GM19239 (cell line): ENCODE data around the gene SNHG17.
"Not testable (repeated sequence)": the region's sequence is repeated elsewhere in the genome, so short reads cannot be mapped to it uniquely, and the experiment has no call there.

Experiments
- DNase-seq: peaks from one replicate; pipeline ENCODE4 v3.0.0; 2011; ENCODE audit warnings: low spot score; ENCODE audit not compliant: insufficient read length
- FAIRE-seq: peaks from 2 replicates; lab custom pipeline; 2011; peaks lifted over from hg19 to GRCh38; lab: Jason Lieb, UNC

The SNHG17 gene

DNA sequence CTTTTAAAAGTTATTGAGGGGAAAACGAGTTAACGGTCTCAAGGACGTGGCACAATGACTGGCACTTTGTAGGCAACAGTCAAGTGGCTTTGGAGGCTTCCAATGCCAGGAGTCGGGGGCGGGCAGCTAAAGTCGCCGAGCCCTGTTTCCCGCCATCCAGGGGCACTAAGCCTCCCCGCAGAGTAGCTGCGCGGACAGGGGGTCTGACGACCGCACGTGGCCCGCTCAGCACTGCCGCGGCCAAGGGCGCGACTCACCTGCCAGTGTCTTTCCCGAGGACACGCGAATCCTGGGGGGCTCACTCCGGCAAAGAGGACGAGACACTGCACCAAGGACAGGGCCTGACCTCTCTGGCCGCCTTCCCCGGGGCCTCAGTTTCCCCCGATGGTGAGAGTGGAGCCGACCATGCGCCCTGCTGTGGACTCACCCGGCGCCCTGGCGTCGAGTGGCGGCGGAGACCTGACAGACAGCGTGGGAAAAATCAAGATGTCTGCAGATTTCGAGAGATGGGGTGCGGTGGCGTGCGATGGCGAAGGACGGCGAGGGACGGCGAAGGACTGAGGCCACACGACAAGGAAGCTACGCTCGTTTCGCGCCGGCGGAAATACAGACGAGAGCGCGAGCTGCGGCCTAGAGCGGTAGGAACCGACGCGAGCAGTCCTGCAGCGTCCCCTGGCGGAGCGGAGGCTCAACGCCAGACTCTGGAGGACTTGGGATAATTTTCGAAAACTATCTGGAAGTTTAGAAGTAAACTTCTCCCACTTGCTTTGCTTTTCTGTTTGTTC lies at the start of gene SNHG17:
SNHG17 (minus strand) TSS at position 559 of the 785 bp plus-strand sequence.
- FAIRE-seq, result peak; percentile 94
- peak; percentile 74 for DNase-seq

DNA sequence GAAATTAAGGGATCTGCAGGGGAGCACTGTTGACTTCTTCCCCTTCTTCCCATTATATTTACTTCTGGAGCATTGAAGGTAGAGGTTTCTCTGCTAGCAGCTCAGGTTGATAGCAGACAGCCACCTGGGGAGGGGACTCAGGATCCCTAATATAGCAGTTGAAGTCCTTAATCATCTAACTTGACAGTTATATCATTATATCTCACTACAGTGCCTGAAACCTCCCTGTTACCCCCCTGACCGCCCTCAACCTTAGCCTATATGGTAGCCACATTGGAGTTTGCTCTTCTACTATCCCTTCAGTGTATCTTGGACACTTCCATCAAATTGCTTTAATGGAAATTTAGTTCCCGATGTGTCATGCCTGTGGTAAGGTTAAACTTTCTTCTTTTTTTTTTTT lies 44.5 kb upstream of the SNHG17 start:
- DNase-seq (no peak), FAIRE-seq (no peak)

DNA sequence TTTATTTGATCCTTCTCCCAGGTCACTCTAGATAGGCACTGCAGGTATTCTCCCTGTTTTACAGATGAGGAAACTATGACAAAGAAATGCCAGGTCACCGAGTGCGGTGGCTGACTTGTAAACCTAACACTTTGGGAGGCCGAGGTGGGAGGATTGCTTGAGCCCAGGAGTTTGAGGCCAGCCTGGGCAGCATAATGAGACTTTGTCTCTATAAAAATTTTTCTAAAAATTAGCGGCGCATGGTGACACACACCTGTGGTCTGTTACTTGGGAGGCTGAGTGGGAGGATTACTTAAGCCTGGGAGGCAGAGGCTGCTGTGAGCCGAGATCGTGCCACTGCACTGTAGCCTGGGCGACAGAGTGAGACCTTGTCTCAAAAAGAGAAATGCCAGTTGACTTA lies 42.6 kb upstream of the SNHG17 start:
- FAIRE-seq, result no peak
- DNase-seq, result no peak

DNA sequence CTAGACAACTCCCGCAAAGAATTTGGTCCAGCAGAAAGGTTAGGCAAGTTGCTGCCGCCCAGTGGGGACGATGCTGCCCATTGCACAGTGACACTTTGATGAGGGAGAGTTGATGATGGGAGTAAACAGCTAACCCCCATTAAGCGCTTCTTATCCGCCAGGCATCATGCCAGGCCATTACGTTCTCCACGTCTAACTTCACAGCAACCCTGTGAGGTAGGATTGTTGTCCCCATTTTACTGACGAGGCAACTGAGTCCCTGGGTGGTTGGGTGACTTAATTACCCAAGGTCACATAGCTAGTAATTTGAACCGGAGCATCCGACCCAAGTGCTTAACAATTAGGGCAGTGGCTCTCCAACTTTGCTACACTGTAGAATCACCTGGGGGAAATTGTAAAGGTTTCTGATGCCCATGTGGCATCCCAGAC lies 38.3 kb upstream of the SNHG17 start:
- FAIRE-seq, result peak; percentile 11
- no peak for DNase-seq

DNA sequence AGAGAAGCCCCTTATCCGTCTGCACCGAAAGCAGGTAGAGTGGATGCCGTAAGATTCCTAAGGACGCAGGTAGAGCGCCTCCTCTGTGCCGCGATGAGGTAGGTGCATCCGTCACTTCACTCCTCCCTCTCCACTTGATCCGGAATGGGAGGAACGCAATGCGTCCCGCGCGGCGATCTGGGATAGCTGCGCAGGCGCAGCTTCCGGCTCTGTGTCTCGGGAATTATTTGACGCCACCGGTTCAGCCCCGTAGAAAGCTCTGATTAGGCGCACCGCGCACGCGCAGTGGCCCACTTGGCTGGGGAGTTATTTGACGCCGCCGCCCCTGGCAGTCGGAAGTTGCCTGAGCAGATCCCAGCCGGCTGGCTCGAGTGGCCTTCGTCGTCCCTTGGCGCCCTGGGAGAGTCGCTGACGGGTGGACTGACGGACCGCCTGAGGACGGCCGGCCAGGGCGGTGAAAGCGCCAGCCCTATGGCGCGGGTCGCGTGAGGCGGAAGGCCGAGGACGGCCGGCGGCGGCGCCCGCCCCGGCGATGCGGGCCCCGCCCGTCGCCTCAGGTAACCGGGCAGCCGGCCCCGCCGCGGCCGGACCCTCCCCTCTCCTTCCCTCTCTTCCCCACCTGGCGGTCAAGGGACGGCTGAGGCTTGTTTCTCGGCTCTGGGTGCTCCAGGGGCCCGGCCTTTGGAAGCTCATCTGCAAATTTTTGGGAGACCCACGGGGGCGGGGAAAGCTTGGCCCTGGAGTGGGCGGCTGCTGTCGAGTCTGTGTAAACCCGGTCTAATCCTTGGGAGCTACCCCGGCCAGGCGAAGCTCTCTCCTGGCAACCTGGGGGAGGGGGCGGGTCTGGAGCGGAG lies 37.6 kb upstream of the SNHG17 start, which contains the start of gene RALGAPB:
RALGAPB (plus strand) TSS at position 331 of the 854 bp plus-strand sequence. CDS start 15,590 bp downstream, outside the sequence.
- FAIRE-seq, result peak; percentile 96
- DNase-seq, result peak; percentile 93

DNA sequence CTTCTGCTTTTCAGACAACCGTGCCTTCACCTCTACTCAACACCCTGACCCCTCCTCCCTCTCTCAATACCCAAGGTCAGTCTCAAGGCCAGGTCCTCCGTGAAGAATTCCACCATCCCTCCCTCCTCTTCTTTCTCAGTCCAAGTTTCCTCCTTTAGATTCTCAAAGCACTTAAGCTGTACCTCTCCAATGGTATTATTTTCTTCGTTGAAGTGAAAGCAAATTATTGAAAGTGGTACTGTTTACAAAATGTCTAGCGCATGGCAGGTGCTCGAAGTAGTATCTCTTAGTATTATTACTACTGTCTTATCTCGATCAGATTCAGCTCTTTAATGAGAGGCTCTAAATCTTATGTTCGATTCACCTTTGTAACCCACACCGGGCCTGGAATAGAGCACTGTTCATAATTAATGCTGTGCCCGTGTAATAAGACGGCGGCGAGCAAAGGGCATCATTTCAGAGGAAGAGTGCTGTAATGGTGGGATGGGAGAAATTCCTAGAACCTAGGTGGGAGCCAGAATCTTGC lies 36.9 kb upstream of the SNHG17 start:
- FAIRE-seq, result no peak

DNA sequence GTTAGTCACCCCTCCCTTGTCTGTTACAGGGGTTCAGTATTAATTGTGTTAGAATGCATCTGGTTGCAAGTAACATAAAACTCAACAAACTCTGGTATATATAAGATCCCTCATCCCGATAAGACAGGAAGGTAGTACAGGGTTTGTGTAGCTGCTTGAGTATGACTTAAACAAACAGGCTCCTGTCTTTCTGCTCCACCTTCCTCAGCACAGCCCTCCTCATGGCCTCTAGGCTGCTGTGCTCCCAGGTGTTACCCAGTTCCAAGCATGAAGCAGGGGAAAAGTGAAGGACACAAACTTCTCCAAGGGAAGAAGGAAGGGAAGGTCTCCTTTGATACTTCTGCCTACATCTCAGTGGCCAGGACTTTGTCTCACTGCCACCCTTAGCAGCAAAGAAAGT lies 36.1 kb upstream of the SNHG17 start:
- no peak for FAIRE-seq

More for the DNA sequence above, 36.9 kb upstream of the SNHG17 start:
- no peak for DNase-seq

DNA sequence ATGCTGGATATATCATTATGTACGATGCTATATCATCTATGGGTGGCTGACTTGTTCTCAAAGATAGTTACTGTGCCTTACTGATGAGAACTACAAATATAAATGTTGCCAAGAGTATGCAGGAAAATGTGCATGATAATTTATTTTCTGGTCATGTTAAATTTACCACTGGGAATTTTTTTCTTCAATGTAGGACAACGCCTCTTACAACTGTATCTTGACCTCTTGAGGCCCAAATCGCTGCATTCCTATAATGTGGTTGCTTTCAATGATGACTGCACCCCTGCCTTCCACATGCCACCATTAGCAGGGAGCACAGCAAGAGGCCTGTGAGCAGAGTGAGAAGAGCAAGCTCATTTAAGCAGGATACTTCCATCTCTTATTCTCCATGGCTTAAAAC lies 31.9 kb upstream of the SNHG17 start:
- no peak for FAIRE-seq
- no peak for DNase-seq

More for the DNA sequence above, 36.1 kb upstream of the SNHG17 start:
- DNase-seq, result no peak

DNA sequence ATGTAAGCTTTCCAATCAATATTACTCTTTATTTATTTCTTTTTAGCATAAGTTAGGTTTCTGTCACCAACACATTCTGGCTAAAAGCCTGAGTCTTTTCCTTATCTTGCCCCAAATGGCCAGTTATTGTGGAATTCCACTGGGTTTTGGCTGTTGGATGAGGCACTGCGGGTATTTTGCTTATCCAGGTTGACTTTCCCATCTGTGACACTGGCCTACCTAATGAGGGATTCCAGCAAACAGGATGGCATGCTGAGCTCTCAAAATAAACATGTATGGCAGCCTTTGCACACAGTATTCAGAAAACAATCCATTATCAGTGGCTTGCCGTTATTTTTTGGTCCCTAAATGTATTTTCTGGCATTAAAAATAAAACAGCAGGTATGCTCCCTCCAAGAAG lies 31.0 kb upstream of the SNHG17 start:
- FAIRE-seq (no peak), DNase-seq (no peak)

DNA sequence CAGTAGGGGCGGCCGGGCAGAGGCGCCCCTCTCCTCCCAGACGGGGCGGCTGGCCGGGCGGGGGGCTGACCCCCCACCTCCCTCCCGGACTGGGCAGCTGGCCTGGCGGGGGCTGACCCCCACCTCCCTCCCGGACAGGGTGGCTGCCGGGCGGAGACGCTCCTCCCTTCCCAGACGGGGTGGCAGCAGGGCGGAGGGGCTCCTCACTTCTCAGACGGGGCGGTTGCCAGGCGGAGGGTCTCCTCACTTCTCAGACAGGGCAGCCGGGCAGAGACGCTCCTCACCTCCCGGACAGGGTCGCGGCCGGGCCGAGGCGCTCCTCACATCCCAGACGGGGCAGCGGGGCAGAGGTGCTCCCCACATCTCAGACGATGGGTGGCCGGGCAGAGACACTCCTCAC lies 26.4 kb upstream of the SNHG17 start:
- not testable (repeated sequence) for DNase-seq, FAIRE-seq

DNA sequence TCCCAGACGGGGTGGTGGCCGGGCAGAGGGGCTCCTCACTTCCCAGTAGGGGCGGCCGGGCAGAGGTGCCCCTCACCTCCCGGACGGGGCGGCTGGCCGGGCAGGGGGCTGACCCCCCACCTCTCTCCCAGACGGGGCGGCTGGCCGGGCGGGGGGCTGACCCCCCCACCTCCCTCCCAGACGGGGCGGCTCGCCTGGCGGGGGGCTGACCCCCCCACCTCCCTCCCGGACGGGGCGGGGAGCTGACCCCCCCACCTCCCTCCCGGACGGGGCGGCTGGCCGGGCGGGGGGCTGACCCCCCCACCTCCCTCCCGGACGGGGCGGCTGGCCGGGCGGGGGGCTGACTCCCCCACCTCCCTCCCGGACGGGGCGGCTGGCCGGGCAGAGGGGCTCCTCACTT lies 26.0 kb upstream of the SNHG17 start:
- not testable (repeated sequence) for FAIRE-seq, DNase-seq

DNA sequence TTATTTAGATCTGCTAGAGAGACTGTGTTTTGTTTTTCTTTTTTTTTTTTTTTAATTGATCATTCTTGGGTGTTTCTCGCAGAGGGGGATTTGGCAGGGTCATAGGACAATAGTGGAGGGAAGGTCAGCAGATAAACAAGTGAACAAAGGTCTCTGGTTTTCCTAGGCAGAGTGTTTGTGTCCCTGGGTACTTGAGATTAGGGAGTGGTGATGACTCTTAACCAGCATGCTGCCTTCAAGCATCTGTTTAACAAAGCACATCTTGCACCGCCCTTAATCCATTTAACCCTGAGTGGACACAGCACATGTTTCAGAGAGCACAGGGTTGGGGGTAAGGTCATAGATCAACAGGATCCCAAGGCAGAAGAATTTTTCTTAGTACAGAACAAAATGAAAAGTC lies 25.5 kb upstream of the SNHG17 start:
- not testable (repeated sequence) for DNase-seq, FAIRE-seq

DNA sequence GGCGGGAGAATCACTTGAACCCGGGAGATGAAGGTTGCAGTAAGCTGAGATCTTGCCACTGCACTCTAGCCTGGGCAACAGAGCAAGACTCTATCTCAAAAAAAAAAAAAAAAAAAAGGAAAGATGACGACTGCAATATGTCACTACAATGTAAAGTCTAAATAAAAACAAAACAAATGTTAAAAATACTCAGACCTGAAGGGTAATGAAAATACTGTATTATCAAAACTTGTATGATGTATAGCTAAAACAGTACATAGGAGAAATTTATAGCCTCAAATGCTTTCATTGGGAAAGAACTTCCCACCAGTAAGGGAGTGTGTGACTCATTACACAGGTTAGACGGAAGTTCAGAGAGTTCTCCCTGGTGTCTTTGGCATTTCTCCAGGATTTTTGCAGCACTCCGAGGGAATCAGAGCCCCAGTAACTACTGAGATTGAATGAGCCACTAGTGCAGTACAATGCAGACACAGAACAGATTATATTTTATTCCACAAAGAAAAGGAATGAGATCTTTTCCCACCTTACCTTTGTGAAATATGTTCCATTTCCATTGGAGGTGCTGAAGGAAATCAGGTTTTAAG lies 25.0 kb upstream of the SNHG17 start:
- no peak for DNase-seq

DNA sequence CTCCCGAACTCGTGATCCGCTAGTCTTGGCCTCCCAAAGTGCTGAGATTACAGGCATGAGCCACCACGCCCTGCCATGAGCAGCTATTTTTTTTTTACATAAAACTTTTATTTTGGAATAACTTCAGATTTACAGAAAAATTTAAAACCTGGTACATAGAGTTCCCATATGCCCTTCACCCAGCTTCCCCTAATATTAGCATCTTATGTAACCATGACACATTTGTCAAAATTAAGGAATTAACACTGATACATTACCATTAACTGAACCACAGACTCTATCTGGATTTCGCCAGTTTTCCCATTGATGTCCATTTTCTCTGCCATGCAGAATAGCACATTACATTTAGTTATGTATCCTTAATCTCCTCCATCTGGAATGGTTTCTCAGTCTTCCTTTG lies 23.2 kb upstream of the SNHG17 start:
- no peak for FAIRE-seq
- DNase-seq, result no peak

More for the DNA sequence above, 25.0 kb upstream of the SNHG17 start:
- no peak for FAIRE-seq

DNA sequence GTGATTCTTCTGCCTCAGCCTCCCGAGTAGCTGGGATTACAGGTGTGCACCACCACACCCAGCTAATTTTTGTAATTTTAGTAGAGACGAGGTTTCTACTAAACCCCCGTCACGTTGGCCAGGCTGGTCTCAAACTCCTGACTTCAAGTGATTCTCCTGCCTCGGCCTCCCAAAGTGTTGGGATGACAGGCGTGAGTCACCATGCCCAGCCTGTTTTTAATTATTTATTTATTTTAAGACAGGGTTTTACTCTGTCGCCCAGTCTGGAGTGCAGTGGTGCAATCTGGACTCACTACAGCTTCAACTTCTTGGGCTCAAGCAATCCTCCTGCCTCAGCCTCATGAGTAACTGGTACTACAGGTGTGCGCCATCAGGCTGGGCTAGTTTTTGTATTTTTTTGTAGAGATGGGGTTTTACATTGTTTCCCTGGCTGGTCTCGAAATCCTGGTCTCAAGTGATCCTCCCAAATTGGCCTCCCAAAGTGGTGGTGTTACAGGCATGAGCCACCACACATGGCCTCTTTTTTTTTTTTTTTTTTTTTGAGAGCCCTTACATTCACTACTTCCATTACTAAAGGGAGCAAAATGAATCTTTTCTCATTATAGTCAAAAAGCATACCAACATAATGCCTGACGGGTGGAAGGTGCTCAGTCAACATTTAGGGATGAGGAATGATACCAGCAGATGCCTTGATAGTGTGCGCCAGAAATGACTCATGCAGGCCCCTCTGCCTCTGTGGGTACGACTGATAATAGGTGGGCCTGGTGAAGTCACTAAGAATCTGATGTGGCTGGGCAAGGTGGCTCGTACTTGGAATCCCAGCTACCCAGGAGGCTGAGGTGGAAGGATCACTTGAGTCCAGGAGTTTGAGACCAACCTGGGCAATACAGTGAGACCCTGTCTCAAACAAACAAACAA lies 19.7 kb upstream of the SNHG17 start:
- DNase-seq, result no peak
- no peak for FAIRE-seq

DNA sequence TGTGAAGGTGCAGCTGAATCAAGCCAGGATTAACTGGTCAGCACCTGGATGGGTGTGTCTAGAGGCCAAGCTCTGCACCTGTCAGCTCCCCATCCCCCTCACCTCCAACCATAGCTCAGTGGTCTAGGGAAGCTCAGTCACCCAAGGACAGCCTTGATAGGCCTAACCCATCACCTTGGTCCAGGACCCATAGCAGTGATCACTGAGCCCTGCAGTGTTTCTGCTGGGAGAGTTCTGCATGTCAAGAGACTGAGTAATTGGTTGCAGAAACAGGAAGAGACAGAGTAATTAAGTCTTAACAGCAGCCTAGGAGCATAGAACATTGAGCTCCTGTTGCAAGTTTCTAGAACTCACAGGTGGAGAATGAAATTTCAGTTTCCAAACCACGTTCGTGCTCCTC lies 18.8 kb upstream of the SNHG17 start:
- FAIRE-seq, result peak; percentile 89
- peak; percentile 17 for DNase-seq

DNA sequence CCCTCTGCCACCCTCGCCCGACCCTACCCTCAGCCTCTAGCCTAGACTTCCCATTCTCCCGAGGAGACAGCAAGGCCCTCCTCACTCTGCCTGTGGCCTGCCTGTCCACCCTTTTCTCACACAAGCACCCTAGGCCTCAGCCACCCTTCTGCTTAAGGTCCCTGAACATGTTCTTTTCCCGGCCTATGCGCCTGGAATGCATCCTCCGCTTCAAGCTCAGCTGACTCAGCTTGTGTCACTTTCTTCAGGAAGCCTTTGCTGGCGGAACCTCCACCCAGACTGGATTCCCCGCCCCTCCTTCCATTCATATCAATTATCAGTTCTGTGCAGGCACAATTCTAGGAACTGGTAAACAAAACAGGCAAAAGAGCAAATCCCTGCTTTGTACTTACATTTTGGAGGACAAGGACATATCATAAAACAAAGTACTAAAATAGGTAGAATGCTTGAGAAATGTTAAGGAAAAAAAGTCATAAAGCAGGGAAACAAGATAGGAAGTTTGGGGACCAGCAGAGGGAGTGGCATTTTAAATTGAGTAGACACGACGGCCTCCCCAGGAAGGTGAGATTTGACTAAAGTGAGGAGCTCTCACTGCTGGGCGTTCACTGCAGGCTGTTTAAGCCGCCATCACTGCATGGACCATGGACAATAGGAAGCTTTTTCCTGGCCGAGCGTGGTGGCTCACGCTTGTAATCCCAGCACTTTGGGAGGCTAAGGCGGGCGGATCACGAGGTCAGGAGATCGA lies 17.9 kb upstream of the SNHG17 start:
- no peak for FAIRE-seq
- DNase-seq, result no peak

DNA sequence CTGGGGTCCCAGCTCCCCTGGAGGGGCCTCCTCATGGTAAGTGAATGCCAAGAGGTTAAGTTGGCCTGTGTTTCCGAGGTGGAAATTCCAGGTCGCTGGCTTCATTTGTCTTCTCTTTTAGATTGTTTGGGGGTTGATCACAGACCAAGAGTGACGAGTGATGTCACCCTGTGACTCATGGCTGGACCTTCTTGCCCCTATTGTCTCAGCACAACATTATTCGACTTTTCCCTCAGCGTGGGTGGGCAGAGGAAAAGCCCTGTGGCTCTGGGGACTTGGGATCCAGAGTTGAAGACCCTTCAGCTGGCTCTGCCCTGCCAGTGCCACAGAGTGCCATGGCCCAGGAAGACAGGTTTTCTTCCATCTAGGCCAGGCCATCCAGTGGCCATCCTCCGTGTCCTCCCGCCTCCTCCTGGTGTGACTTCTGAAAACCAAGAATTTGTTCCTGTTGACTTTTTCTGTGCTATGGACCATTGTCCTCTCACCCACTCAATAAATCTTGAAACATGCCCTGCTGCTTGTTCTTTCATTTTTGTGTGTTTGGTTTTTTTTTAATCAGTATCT lies 15.4 kb upstream of the SNHG17 start:
- FAIRE-seq (no peak), DNase-seq (no peak)
